ENCODE results near the gene PAQR7. TPM values are rescaled to one million over a fixed set of nuclear protein-coding genes. Genes with fewer than 3 reads are reported as not detected.

PAQR7 gene
- total and polyA plus RNA-seq, 11 donors, result 1.1 to 5.7 (median 2.0) TPM

DNA sequence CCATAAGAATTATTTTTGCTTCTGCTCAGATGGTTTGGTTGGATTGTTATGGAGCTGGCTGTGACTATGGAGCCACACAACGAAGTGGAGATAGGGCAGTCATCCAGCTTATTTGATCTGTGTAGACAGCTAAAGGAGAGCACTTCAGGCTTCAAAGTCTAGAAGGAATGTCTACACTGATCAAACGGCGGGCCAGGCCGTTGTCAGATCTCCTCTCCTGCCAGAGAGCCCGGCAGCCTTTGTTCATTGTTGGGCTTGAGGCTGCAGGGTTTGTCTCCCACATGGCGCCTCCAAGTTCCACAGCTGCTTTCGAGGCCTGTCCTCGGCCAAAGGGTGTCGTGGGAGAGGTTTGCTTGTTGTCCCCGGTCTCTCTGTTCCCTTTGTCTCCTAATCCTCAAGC lies 33.5 kb upstream of the PAQR7 start:
- no peaks in the 10 kb centered on the region for H3K9me3 ChIP-seq
- no peak overlapping the region for H3K27ac ChIP-seq
- no peaks in the 10 kb centered on the region for H3K27me3 ChIP-seq
- WGBS, 4 donors, result 28 to 41% (median 34%) methylated on average over 10 of the region's 10 CpGs
- no peaks in the 10 kb centered on the region for H3K36me3 ChIP-seq
- intact Hi-C loops (cut with DNase I), result loop anchor here in 2 of 10 donors (10.0 kb wide), 2 partner anchors 246 to 256 kb away; partner anchors contain the start of genes C1orf232 (in 1 of the 2), FAM110D (in 1 of the 2) and ZNF593 (in 1 of the 2)
- no peak for TF ChIP-seq POLR2A (IDR thresholded peaks at IDR 0.05)
- TF ChIP-seq, protein P1, sequence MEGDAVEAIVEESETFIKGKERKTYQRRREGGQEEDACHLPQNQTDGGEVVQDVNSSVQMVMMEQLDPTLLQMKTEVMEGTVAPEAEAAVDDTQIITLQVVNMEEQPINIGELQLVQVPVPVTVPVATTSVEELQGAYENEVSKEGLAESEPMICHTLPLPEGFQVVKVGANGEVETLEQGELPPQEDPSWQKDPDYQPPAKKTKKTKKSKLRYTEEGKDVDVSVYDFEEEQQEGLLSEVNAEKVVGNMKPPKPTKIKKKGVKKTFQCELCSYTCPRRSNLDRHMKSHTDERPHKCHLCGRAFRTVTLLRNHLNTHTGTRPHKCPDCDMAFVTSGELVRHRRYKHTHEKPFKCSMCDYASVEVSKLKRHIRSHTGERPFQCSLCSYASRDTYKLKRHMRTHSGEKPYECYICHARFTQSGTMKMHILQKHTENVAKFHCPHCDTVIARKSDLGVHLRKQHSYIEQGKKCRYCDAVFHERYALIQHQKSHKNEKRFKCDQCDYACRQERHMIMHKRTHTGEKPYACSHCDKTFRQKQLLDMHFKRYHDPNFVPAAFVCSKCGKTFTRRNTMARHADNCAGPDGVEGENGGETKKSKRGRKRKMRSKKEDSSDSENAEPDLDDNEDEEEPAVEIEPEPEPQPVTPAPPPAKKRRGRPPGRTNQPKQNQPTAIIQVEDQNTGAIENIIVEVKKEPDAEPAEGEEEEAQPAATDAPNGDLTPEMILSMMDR (IDR thresholded peaks at IDR 0.05), result no peak
- ATAC-seq (no peak), DNase-seq (no peak)
- H3K4me3 ChIP-seq, result no peak overlapping the region
- peaks cover 4 to 30% (median 19%) of the 10 kb centered on the region in 12 donors for H3K4me1 ChIP-seq

DNA sequence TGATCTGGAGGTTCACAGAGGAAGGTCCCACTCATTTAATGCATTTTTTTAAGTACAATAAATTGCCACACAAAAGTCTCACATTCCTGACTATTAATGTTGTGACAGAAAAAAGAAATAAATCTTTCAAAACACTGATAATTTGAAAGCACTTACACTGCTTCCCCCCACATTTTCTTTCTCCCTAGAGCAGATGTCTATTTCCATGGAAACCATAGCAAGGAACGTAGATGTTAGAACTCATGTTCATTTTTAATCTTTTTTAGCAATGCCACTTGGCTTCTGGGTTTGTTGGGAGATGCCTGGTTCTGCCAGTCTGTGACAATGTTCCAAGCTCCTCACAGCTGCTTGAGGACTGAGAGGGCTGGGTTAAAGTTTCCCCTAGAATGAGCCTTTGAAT lies 32.7 kb upstream of the PAQR7 start:
- 73 to 86% (median 80%) methylated on average over 1 of the region's 1 CpG for WGBS, 4 donors
- Histone ChIP-seq H3K27me3 (no peaks in the 10 kb centered on the region), H3K4me3 (no peak overlapping the region), H3K36me3 (peaks cover 0 to 5% (median under 1%) of the 10 kb centered on the region in 9 donors), H3K4me1 (peaks cover 4 to 26% (median 20%) of the 10 kb centered on the region in 12 donors), H3K27ac (no peak overlapping the region), H3K9me3 (no peaks in the 10 kb centered on the region)
- no peak for ATAC-seq
- intact Hi-C loops (cut with DNase I), result loop anchor here in 2 of 10 donors (10.0 kb wide), 2 partner anchors 247 to 257 kb away; partner anchors contain the start of genes C1orf232 (in 1 of the 2), FAM110D (in 1 of the 2) and ZNF593 (in 1 of the 2)
- TF ChIP-seq, protein P1 (IDR thresholded peaks at IDR 0.05), result no peak
- TF ChIP-seq POLR2A (IDR thresholded peaks at IDR 0.05), result no peak
- no peak for DNase-seq

GRCh38 chr1:25907601-25908000 lies 32.1 kb upstream of the PAQR7 start:
- no peak for TF ChIP-seq POLR2A (IDR thresholded peaks at IDR 0.05)
- TF ChIP-seq, protein P1 (IDR thresholded peaks at IDR 0.05), result no peak
- intact Hi-C loops (cut with DNase I), result loop anchor here in 2 of 10 donors (10.0 kb wide), 2 partner anchors 247 to 257 kb away; partner anchors contain the start of genes C1orf232 (in 1 of the 2), FAM110D (in 1 of the 2) and ZNF593 (in 1 of the 2)
- DNase-seq (no peak), ATAC-seq (no peak)
- Histone ChIP-seq H3K27me3 (no peaks in the 10 kb centered on the region), H3K27ac (peak overlapping the region in 3 of 12 donors; percentile 55 to 82 (median 76)), H3K36me3 (peaks cover 0 to 9% (median 7%) of the 10 kb centered on the region in 9 donors), H3K4me1 (peaks cover 4 to 26% (median 20%) of the 10 kb centered on the region in 12 donors), H3K4me3 (no peak overlapping the region), H3K9me3 (no peaks in the 10 kb centered on the region)
- WGBS, 4 donors, result 92 to 96% (median 94%) methylated on average over 6 of the region's 6 CpGs

- Histone ChIP-seq H3K9me3 (no peaks in the 10 kb centered on the region), H3K27me3 (no peaks in the 10 kb centered on the region), H3K27ac (peak overlapping the region in 9 of 12 donors; percentile 37 to 82 (median 63)), H3K36me3 (peaks cover 0 to 15% (median 12%) of the 10 kb centered on the region in 9 donors), H3K4me1 (peaks cover 4 to 30% (median 20%) of the 10 kb centered on the region in 12 donors), H3K4me3 (peak overlapping the region in 11 of 12 donors; percentile 61 to 85 (median 67))
- TF ChIP-seq, protein P1 (IDR thresholded peaks at IDR 0.05), result no peak
- TF ChIP-seq POLR2A (IDR thresholded peaks at IDR 0.05), result no peak
- WGBS, 4 donors, result 14 to 19% (median 17%) methylated on average over 20 to 34 of the region's 34 CpGs
- intact Hi-C loops (cut with DNase I), result loop anchor here in 2 of 10 donors (10.0 kb wide), 2 partner anchors 248 to 258 kb away; partner anchors contain the start of genes C1orf232 (in 1 of the 2), FAM110D (in 1 of the 2) and ZNF593 (in 1 of the 2)
- ATAC-seq, result peak in 2 of 4 donors; percentile 2 to 10
- peak in 2 of 5 donors; percentile 48 to 68 for DNase-seq
Measured at GRCh38 chr1:25906644-25907300, 31.3 kb upstream of the PAQR7 start.

All from heart left ventricle (tissue), 16 donors.